Rectal smooth muscle tissue (tissue), 1 donor: Measurements from ENCODE around the gene PTPRG.

ENCODE experiments used
- H3K27ac ChIP-seq: one replicate; pipeline ENCODE4 v1.7.0; 2013; ENCODE audit warnings: low read depth, low read length, inconsistent platforms
- H3K27me3 ChIP-seq: one replicate; pipeline ENCODE4 v1.7.0; 2013; ENCODE audit warnings: low read length; ENCODE audit not compliant: control insufficient read depth, insufficient read depth
- H3K36me3 ChIP-seq: one replicate; pipeline ENCODE4 v1.7.0; 2013; ENCODE audit warnings: low read length; ENCODE audit not compliant: control insufficient read depth, insufficient read depth
- H3K4me1 ChIP-seq: one replicate; pipeline ENCODE4 v1.7.0; 2013; ENCODE audit warnings: low read length; ENCODE audit not compliant: control insufficient read depth, insufficient read depth
- H3K4me3 ChIP-seq: one replicate; pipeline ENCODE4 v1.7.0; 2013; ENCODE audit warnings: low read length
- H3K9ac ChIP-seq: one replicate; pipeline ENCODE4 v1.7.0; 2013; ENCODE audit warnings: low read length

PTPRG gene

GRCh38 chr3:61597906-61598305 lies 36.5 kb downstream of the PTPRG start:
- Histone ChIP-seq H3K4me1 (peaks cover 7% of the 10 kb centered on the region), H3K4me3 (no peak overlapping the region), H3K27me3 (no peaks in the 10 kb centered on the region), H3K27ac (no peak overlapping the region), H3K36me3 (no peaks in the 10 kb centered on the region), H3K9ac (no peak overlapping the region)

- no peak overlapping the region for H3K4me3 ChIP-seq
- no peaks in the 10 kb centered on the region for H3K27me3 ChIP-seq
- H3K4me1 ChIP-seq, result no peaks in the 10 kb centered on the region
- no peaks in the 10 kb centered on the region for H3K36me3 ChIP-seq
- H3K27ac ChIP-seq, result no peak overlapping the region
- no peak overlapping the region for H3K9ac ChIP-seq
These were observed 38.8 kb downstream of the PTPRG start for GRCh38 chr3:61600195-61600594.

GRCh38 chr3:61601831-61602230 lies 40.5 kb downstream of the PTPRG start:
- no peak overlapping the region for H3K4me3 ChIP-seq
- no peaks in the 10 kb centered on the region for H3K27me3 ChIP-seq
- no peaks in the 10 kb centered on the region for H3K4me1 ChIP-seq
- no peak overlapping the region for H3K27ac ChIP-seq
- no peak overlapping the region for H3K9ac ChIP-seq
- no peaks in the 10 kb centered on the region for H3K36me3 ChIP-seq

- no peaks in the 10 kb centered on the region for H3K36me3 ChIP-seq
- H3K27ac ChIP-seq, result no peak overlapping the region
- no peaks in the 10 kb centered on the region for H3K4me1 ChIP-seq
- H3K27me3 ChIP-seq, result no peaks in the 10 kb centered on the region
- H3K9ac ChIP-seq, result no peak overlapping the region
- no peak overlapping the region for H3K4me3 ChIP-seq
These were observed 41.1 kb downstream of the PTPRG start for GRCh38 chr3:61602466-61602865.

GRCh38 chr3:61605589-61606175 lies 44.3 kb downstream of the PTPRG start:
- Histone ChIP-seq H3K27ac (no peak overlapping the region), H3K4me3 (no peak overlapping the region), H3K4me1 (no peaks in the 10 kb centered on the region), H3K27me3 (no peaks in the 10 kb centered on the region), H3K36me3 (no peaks in the 10 kb centered on the region), H3K9ac (no peak overlapping the region)

- no peaks in the 10 kb centered on the region for H3K27me3 ChIP-seq
- H3K27ac ChIP-seq, result no peak overlapping the region
- no peaks in the 10 kb centered on the region for H3K4me1 ChIP-seq
- H3K36me3 ChIP-seq, result no peaks in the 10 kb centered on the region
- H3K4me3 ChIP-seq, result no peak overlapping the region
- no peak overlapping the region for H3K9ac ChIP-seq
These were observed 44.8 kb downstream of the PTPRG start for GRCh38 chr3:61606196-61606595.

GRCh38 chr3:61608072-61608471 lies 46.7 kb downstream of the PTPRG start:
- H3K36me3 ChIP-seq, result no peaks in the 10 kb centered on the region
- no peak overlapping the region for H3K27ac ChIP-seq
- H3K27me3 ChIP-seq, result no peaks in the 10 kb centered on the region
- no peak overlapping the region for H3K4me3 ChIP-seq
- peaks cover 3% of the 10 kb centered on the region for H3K4me1 ChIP-seq
- H3K9ac ChIP-seq, result no peak overlapping the region

- Histone ChIP-seq H3K4me3 (no peak overlapping the region), H3K27ac (no peak overlapping the region), H3K27me3 (no peaks in the 10 kb centered on the region), H3K4me1 (peaks cover 3% of the 10 kb centered on the region), H3K36me3 (no peaks in the 10 kb centered on the region), H3K9ac (no peak overlapping the region)
These were observed 47.3 kb downstream of the PTPRG start for GRCh38 chr3:61608711-61609110.

- H3K27me3 ChIP-seq, result no peaks in the 10 kb centered on the region
These were observed 48.9 kb downstream of the PTPRG start for GRCh38 chr3:61610316-61610715.

GRCh38 chr3:61612211-61613194 lies 51.1 kb downstream of the PTPRG start:
- Histone ChIP-seq H3K27ac (no peak overlapping the region), H3K4me3 (no peak overlapping the region), H3K4me1 (peaks cover 3% of the 10 kb centered on the region)

More at GRCh38 chr3:61610316-61610715, 48.9 kb downstream of the PTPRG start:
- H3K4me3 ChIP-seq, result no peak overlapping the region
- H3K9ac ChIP-seq, result no peak overlapping the region
- H3K27ac ChIP-seq, result no peak overlapping the region
- H3K36me3 ChIP-seq, result no peaks in the 10 kb centered on the region
- peaks cover 3% of the 10 kb centered on the region for H3K4me1 ChIP-seq

GRCh38 chr3:61613666-61614065 lies 52.3 kb downstream of the PTPRG start:
- Histone ChIP-seq H3K27ac (no peak overlapping the region), H3K4me1 (peaks cover 3% of the 10 kb centered on the region), H3K36me3 (no peaks in the 10 kb centered on the region), H3K27me3 (no peaks in the 10 kb centered on the region), H3K9ac (no peak overlapping the region), H3K4me3 (no peak overlapping the region)

More at GRCh38 chr3:61612211-61613194, 51.1 kb downstream of the PTPRG start:
- Histone ChIP-seq H3K9ac (no peak overlapping the region), H3K27me3 (no peaks in the 10 kb centered on the region), H3K36me3 (no peaks in the 10 kb centered on the region)

GRCh38 chr3:61615643-61616042 lies 54.3 kb downstream of the PTPRG start:
- H3K4me1 ChIP-seq, result peaks cover 3% of the 10 kb centered on the region
- H3K9ac ChIP-seq, result no peak overlapping the region
- no peaks in the 10 kb centered on the region for H3K36me3 ChIP-seq
- no peak overlapping the region for H3K4me3 ChIP-seq
- no peak overlapping the region for H3K27ac ChIP-seq
- no peaks in the 10 kb centered on the region for H3K27me3 ChIP-seq
